Nephron (organoid): Measurements from ENCODE around the gene ALDH3B1.

ENCODE experiments used
- H3K27ac Mint-ChIP-seq, 3 experiments: 2 replicates each; pipeline ENCODE4 v1.8.0; 2020; ENCODE audit warnings: mixed read lengths in 3 of 3, mild to moderate bottlenecking in 2 of 3, moderate library complexity in 1 of 3
- H3K27me3 Mint-ChIP-seq: 2 replicates; pipeline ENCODE4 v1.8.0; 2021; ENCODE audit warnings: low read depth, mild to moderate bottlenecking, moderate library complexity, mixed read lengths
- H3K36me3 Mint-ChIP-seq: 2 replicates; pipeline ENCODE4 v1.8.0; 2020; ENCODE audit warnings: low read depth, mixed read lengths
- H3K4me1 Mint-ChIP-seq: 2 replicates; pipeline ENCODE4 v1.8.0; 2020; ENCODE audit warnings: mixed read lengths
- H3K4me3 Mint-ChIP-seq, 3 experiments: 2 replicates each; pipeline ENCODE4 v1.8.0; 2020; ENCODE audit warnings: mild to moderate bottlenecking in 3 of 3, mixed read lengths in 3 of 3, moderate library complexity in 2 of 3
- H3K9me3 Mint-ChIP-seq: 2 replicates; pipeline ENCODE4 v1.8.0; 2020; ENCODE audit warnings: mixed read lengths
- TF ChIP-seq, protein P1 (sequence below), 3 experiments: fragments of 200-600 bp; sonication (generic); IDR thresholded peaks; one replicate each; pipeline ENCODE4 v1.5.0; 2021; ENCODE audit warnings: antibody characterized with exemption in 3 of 3; ENCODE audit not compliant: unreplicated experiment in 3 of 3

Gene ALDH3B1

DNA sequence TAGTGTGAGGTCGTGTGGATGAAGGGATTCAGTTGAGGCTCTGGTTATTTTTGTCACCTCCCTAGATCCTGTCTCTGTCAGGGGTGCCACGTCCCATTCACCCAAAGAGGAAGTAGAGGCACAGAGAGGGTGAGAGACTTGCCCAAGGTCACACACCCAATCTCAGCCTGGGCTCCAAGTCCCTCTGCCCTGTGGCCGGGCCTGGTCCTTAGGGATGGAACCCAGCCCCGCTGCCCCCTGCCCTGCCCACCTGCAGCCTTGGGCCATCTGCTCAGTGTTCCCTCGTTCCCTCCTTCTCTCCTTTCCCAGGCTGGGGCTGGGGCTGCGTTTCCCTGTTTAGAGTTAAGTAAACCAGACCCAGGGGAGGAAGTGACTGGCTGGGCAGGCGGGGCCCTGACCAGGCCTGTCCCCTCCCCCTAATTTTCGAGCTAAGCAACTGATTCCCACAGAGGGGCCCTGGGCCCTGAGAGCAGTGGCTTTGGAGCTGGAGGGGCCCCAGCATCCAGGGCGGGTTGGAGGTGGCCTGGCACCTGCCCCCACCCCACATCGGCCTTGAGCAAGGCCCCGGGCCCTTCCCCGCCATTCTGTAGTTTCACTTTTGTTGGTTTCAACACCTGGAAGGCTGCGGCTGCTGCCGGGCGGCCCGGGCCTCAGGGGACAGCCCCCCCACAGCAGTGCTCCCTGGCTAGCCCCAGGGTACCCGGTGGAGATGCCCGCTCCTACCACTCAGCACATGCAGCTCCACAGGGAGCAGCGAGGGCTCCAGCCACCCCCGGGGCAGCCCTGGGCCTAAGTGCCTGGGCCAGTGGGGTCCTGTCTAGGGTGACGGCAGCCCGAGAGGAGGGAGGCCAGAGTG, 30.2 kb downstream of the ALDH3B1 start:
- Mint-ChIP-seq H3K4me3 (peak overlapping the region; percentile 61 to 83 (median 77)), H3K4me1 (peaks cover 12% of the 10 kb centered on the region), H3K9me3 (no peaks in the 10 kb centered on the region), H3K36me3 (no peaks in the 10 kb centered on the region), H3K27me3 (no peaks in the 10 kb centered on the region), H3K27ac (peak overlapping the region; percentile 69 to 92 (median 85))
- TF ChIP-seq, protein P1, sequence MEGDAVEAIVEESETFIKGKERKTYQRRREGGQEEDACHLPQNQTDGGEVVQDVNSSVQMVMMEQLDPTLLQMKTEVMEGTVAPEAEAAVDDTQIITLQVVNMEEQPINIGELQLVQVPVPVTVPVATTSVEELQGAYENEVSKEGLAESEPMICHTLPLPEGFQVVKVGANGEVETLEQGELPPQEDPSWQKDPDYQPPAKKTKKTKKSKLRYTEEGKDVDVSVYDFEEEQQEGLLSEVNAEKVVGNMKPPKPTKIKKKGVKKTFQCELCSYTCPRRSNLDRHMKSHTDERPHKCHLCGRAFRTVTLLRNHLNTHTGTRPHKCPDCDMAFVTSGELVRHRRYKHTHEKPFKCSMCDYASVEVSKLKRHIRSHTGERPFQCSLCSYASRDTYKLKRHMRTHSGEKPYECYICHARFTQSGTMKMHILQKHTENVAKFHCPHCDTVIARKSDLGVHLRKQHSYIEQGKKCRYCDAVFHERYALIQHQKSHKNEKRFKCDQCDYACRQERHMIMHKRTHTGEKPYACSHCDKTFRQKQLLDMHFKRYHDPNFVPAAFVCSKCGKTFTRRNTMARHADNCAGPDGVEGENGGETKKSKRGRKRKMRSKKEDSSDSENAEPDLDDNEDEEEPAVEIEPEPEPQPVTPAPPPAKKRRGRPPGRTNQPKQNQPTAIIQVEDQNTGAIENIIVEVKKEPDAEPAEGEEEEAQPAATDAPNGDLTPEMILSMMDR (IDR thresholded peaks at IDR 0.05; ENCODE audit: unreplicated experiment in 3 of 3): no peak

DNA sequence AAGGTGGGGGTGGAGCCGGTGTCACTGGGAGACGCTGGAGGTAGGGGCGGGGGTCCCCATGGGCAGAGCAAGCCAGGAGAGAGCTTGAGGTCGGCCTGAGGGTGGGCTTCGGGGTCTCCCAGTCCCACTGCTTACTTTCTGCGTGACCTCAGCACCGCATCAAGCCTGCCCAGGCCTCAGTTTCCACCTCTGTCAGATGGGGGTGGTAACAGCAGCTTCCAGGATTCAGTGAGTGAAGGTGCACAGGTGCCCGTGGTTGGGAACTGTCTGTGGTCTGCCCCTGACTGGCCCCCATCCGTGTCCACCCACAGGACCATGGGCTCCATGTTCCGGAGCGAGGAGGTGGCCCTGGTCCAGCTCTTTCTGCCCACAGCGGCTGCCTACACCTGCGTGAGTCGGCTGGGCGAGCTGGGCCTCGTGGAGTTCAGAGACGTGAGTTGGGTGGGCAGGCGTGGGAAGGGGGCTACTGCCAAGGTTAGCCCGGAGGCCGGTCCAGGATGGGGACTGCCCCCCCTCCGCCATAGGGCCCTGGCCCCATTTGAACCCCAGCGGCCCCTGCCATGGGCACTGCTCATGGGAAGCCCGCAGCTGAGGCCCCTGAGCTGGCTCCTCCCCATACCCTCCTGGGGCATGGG, 30.9 kb downstream of the ALDH3B1 start:
- TF ChIP-seq, protein P1 (IDR thresholded peaks at IDR 0.05; ENCODE audit: unreplicated experiment in 3 of 3): no peak
- Mint-ChIP-seq H3K27me3 (no peaks in the 10 kb centered on the region), H3K36me3 (no peaks in the 10 kb centered on the region), H3K27ac (peak overlapping the region in 1 of 3 experiments; percentile 67), H3K4me3 (no peak overlapping the region), H3K4me1 (peaks cover 12% of the 10 kb centered on the region), H3K9me3 (no peaks in the 10 kb centered on the region)

DNA sequence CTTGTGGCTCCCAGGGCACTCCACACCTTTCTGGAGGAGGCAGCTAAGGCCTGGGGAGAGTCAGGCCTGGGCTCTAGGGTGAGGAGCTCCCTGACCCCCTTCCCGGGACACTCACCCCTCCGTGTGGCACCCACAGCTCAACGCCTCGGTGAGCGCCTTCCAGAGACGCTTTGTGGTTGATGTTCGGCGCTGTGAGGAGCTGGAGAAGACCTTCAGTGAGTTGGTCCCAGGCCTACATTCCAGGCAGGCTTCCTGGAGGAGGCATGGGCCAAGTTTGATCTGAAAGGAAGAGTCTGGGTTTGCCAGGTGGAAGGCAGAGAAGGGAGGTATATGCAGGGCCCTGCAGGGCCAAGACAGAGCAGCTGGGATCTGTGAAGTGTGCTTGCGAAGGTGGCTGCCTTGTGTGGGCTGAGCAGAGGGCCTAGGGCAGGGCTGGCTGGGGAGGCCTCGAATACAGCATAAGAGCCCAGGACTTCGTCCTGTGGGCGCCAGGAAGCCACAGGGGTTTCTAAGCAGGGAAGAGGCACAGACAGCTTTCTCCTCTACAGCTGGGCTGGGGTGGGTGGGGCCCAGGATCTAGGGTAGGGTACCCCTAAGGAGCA, 31.6 kb downstream of the ALDH3B1 start:
- Mint-ChIP-seq H3K9me3 (no peaks in the 10 kb centered on the region), H3K4me3 (peak overlapping the region in 1 of 3 experiments; percentile 32), H3K4me1 (peaks cover 12% of the 10 kb centered on the region), H3K36me3 (no peaks in the 10 kb centered on the region), H3K27me3 (no peaks in the 10 kb centered on the region), H3K27ac (peak overlapping the region in 2 of 3 experiments; percentile 27 to 67)
- TF ChIP-seq, protein P1 (IDR thresholded peaks at IDR 0.05; ENCODE audit: unreplicated experiment in 3 of 3): no peak

DNA sequence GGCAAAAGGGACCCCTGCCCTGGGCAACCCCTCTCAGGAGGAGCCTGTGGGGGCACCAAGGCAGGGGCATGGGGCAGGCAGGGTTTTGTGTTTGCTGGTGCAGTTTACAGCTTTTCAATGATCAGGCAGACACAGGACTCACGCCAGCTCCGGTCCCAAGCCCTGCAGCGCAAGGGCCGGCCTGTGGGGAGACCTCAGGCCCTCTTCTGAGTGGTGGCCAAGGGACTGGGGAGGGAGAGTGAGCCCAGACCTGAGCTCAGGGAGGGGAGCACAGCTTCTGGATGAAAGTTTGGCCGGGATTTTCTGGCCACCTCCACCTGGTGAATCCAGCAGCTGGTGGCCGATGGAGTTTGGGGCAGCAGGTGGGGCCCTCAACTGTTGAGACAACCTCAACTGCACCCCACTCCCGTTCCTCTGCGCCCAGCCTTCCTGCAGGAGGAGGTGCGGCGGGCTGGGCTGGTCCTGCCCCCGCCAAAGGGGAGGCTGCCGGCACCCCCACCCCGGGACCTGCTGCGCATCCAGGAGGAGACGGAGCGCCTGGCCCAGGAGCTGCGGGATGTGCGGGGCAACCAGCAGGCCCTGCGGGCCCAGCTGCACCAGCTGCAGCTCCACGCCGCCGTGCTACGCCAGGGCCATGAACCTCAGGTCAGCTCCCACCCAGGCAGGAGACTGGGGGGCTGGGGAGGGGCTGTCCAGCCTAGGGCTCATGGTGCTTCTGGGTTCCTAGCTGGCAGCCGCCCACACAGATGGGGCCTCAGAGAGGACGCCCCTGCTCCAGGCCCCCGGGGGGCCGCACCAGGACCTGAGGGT, 32.3 kb downstream of the ALDH3B1 start:
- Mint-ChIP-seq H3K27ac (peak overlapping the region in 1 of 3 experiments; percentile 67), H3K4me3 (no peak overlapping the region), H3K9me3 (no peaks in the 10 kb centered on the region), H3K4me1 (peaks cover 12% of the 10 kb centered on the region), H3K27me3 (no peaks in the 10 kb centered on the region), H3K36me3 (no peaks in the 10 kb centered on the region)
- TF ChIP-seq, protein P1 (IDR thresholded peaks at IDR 0.05; ENCODE audit: unreplicated experiment in 3 of 3): no peak

DNA sequence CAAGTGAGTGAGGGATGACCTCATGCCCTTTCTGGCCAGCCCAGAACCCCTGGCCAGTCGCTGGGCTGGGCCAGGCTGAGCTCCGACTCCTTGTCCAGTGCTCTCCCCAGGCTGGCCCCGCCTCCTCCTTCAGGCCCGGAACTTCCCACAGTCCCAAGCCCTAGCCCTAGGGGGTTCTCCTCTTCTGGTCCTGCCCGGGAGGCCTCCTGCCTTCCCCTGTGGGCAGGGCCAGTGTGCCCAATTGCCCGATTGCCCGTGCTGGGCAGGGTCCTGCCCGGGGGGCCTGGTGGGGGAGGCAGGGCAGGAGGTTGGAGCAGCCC, 32.9 kb downstream of the ALDH3B1 start:
- Mint-ChIP-seq H3K27ac (no peak overlapping the region), H3K4me3 (no peak overlapping the region), H3K27me3 (no peaks in the 10 kb centered on the region), H3K36me3 (no peaks in the 10 kb centered on the region), H3K4me1 (peaks cover 12% of the 10 kb centered on the region), H3K9me3 (no peaks in the 10 kb centered on the region)
- TF ChIP-seq, protein P1 (IDR thresholded peaks at IDR 0.05; ENCODE audit: unreplicated experiment in 3 of 3): no peak
